ENCODE results near the gene LMBRD2. TPM values are rescaled to one million over a fixed set of nuclear protein-coding genes. Genes with fewer than 3 reads are reported as not detected.

Gene LMBRD2
- total and polyA plus RNA-seq, 2 donors (not counting 1 experiment from before 2014, with no cell fraction given), result 7.2 to 19.8 TPM

GRCh38 chr5:36153298-36153677 is 1.6 kb upstream of the LMBRD2 start:
- no peak overlapping the region for H3K27ac ChIP-seq (ENCODE audit: insufficient read depth, low read length)
- H3K79me2 ChIP-seq (ENCODE audit: control insufficient read depth, insufficient read depth, low read length), result peaks cover 35% of the 10 kb centered on the region
- peak overlapping the region; percentile 58 to 99 (median 80) for H3K4me3 ChIP-seq (replicated peaks in 1 of 4; ENCODE audit: control extremely low read depth in 1 of 4, insufficient read depth in 1 of 4, low read depth in 3 of 4, low read length in 4 of 4)
- H3K9me3 ChIP-seq (ENCODE audit: control insufficient read depth, insufficient read depth, low read depth, low read length), result no peaks in the 10 kb centered on the region
- H3K9ac ChIP-seq (ENCODE audit: insufficient read depth, low read length), result no peak overlapping the region
- TF ChIP-seq EZH2 (IDR thresholded peaks at IDR 0.05; ENCODE audit: low read length, missing control alignments), result no peak
- TF ChIP-seq, protein P1, sequence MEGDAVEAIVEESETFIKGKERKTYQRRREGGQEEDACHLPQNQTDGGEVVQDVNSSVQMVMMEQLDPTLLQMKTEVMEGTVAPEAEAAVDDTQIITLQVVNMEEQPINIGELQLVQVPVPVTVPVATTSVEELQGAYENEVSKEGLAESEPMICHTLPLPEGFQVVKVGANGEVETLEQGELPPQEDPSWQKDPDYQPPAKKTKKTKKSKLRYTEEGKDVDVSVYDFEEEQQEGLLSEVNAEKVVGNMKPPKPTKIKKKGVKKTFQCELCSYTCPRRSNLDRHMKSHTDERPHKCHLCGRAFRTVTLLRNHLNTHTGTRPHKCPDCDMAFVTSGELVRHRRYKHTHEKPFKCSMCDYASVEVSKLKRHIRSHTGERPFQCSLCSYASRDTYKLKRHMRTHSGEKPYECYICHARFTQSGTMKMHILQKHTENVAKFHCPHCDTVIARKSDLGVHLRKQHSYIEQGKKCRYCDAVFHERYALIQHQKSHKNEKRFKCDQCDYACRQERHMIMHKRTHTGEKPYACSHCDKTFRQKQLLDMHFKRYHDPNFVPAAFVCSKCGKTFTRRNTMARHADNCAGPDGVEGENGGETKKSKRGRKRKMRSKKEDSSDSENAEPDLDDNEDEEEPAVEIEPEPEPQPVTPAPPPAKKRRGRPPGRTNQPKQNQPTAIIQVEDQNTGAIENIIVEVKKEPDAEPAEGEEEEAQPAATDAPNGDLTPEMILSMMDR (conservative IDR thresholded peaks at IDR 0.05 in 1 of 2, IDR thresholded peaks at IDR 0.05 in 1 of 2; ENCODE audit: low read depth in 1 of 2, low read length in 2 of 2), result no peak
- no peaks in the 10 kb centered on the region for H4K20me1 ChIP-seq (ENCODE audit: control insufficient read depth, extremely low read depth, insufficient read depth, low read length)
- H2AFZ ChIP-seq (ENCODE audit: low read length), result no peak overlapping the region
- H3K4me2 ChIP-seq (ENCODE audit: extremely low read depth, insufficient read depth, low read length), result peak overlapping the region; percentile 85
- no peaks in the 10 kb centered on the region for H3K27me3 ChIP-seq (ENCODE audit: control insufficient read depth, insufficient read depth, low read length)
- DNase-seq (ENCODE audit: low read depth in 2 of 2), result no peak
- H3K36me3 ChIP-seq (ENCODE audit: control insufficient read depth, insufficient read depth, low read length), result peaks cover 2% of the 10 kb centered on the region
- H3K4me1 ChIP-seq (ENCODE audit: control insufficient read depth, extremely low read depth, insufficient read depth, low read length), result peaks cover 7% of the 10 kb centered on the region

DNA sequence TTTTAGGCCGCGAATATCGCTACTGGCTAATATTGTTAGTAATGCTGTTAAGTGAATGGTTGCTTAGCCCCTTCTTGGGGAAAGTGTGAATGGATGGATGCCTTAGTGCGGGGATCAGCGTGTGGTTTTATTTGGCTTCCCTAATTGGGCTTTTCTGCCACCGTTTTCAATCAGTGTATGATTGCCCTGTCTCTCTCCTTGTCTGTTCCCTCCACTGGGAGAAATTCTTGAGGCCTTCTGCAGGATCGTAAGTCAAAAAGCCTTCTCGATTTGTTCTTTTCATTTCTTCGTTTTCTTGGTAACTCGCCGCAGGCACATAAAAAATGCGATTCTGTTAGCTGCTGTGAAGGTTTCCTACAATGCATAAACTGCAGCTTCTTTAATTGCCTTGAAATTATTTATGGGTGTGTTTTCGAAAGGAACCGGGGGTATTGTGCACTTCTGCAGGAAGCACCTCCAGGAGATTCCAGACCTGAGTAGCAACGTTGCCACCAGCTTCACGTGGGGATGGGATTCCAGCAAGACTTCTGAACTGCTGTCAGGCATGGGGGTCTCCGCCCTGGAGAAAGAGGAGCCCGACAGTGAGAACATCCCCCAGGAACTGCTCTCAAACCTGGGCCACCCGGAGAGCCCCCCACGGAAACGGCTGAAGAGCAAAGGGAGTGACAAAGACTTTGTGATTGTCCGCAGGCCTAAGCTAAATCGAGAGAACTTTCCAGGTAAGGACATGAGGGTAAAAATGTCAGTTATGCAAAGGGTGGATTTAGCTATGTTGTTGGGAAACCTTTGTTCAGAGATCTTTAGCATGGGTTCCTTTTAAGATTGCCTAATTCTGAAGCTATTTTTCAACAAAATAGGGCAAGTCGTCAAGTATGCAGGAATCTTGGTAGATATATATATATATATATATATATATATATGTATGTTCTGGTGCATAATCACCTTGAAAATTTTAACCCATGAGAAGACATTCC is 924 bp upstream of the LMBRD2 start:
- Histone ChIP-seq H2AFZ (ENCODE audit: low read length) (peak overlapping the region; percentile 67), H3K4me2 (ENCODE audit: extremely low read depth, insufficient read depth, low read length) (peak overlapping the region; percentile 98), H3K4me1 (ENCODE audit: control insufficient read depth, extremely low read depth, insufficient read depth, low read length) (peaks cover 5% of the 10 kb centered on the region), H3K9ac (ENCODE audit: insufficient read depth, low read length) (peak overlapping the region; percentile 48), H3K27me3 (ENCODE audit: control insufficient read depth, insufficient read depth, low read length) (no peaks in the 10 kb centered on the region), H4K20me1 (ENCODE audit: control insufficient read depth, extremely low read depth, insufficient read depth, low read length) (no peaks in the 10 kb centered on the region), H3K27ac (ENCODE audit: insufficient read depth, low read length) (peak overlapping the region; percentile 43), H3K36me3 (ENCODE audit: control insufficient read depth, insufficient read depth, low read length) (peaks cover 2% of the 10 kb centered on the region), H3K9me3 (ENCODE audit: control insufficient read depth, insufficient read depth, low read depth, low read length) (no peaks in the 10 kb centered on the region), H3K4me3 (replicated peaks in 1 of 4; ENCODE audit: control extremely low read depth in 1 of 4, insufficient read depth in 1 of 4, low read depth in 3 of 4, low read length in 4 of 4) (peak overlapping the region; percentile 58 to 99 (median 80)), H3K79me2 (ENCODE audit: control insufficient read depth, insufficient read depth, low read length) (peaks cover 35% of the 10 kb centered on the region)
- DNase-seq (ENCODE audit: low read depth in 2 of 2), result peak; percentile 45
- no peak for TF ChIP-seq EZH2 (IDR thresholded peaks at IDR 0.05; ENCODE audit: low read length, missing control alignments)
- TF ChIP-seq, protein P1 (conservative IDR thresholded peaks at IDR 0.05 in 1 of 2, IDR thresholded peaks at IDR 0.05 in 1 of 2; ENCODE audit: low read depth in 1 of 2, low read length in 2 of 2), result no peak

GRCh38 chr5:36150676-36151433 is 832 bp downstream of the LMBRD2 start:
- no peak for TF ChIP-seq EZH2 (IDR thresholded peaks at IDR 0.05; ENCODE audit: low read length, missing control alignments)
- TF ChIP-seq, protein P1 (conservative IDR thresholded peaks at IDR 0.05 in 1 of 2, IDR thresholded peaks at IDR 0.05 in 1 of 2; ENCODE audit: low read depth in 1 of 2, low read length in 2 of 2), result no peak
- peak overlapping the region; percentile 96 for H2AFZ ChIP-seq (ENCODE audit: low read length)
- H3K4me1 ChIP-seq (ENCODE audit: control insufficient read depth, extremely low read depth, insufficient read depth, low read length), result peaks cover 2% of the 10 kb centered on the region
- H3K9ac ChIP-seq (ENCODE audit: insufficient read depth, low read length), result peak overlapping the region; percentile 86
- H3K27me3 ChIP-seq (ENCODE audit: control insufficient read depth, insufficient read depth, low read length), result no peaks in the 10 kb centered on the region
- H3K27ac ChIP-seq (ENCODE audit: insufficient read depth, low read length), result peak overlapping the region; percentile 71
- peak overlapping the region; percentile 42 for H3K4me2 ChIP-seq (ENCODE audit: extremely low read depth, insufficient read depth, low read length)
- no peaks in the 10 kb centered on the region for H4K20me1 ChIP-seq (ENCODE audit: control insufficient read depth, extremely low read depth, insufficient read depth, low read length)
- H3K4me3 ChIP-seq (replicated peaks in 1 of 4; ENCODE audit: control extremely low read depth in 1 of 4, insufficient read depth in 1 of 4, low read depth in 3 of 4, low read length in 4 of 4), result peak overlapping the region; percentile 58 to 99 (median 80)
- no peaks in the 10 kb centered on the region for H3K36me3 ChIP-seq (ENCODE audit: control insufficient read depth, insufficient read depth, low read length)
- peak; percentile 42 to 44 for DNase-seq (ENCODE audit: low read depth in 2 of 2)
- peaks cover 33% of the 10 kb centered on the region for H3K79me2 ChIP-seq (ENCODE audit: control insufficient read depth, insufficient read depth, low read length)
- H3K9me3 ChIP-seq (ENCODE audit: control insufficient read depth, insufficient read depth, low read depth, low read length), result no peaks in the 10 kb centered on the region

Data from fibroblast of lung (primary cell).